HCT116 (cell line): ENCODE results near the gene RSAD2. TPM values are rescaled to one million over a fixed set of nuclear protein-coding genes. Genes with fewer than 3 reads are reported as not detected.
"Not testable (repeated sequence)": the region's sequence is repeated elsewhere in the genome, so short reads cannot be mapped to it uniquely, and the experiment has no call there.

Experiments used
- ATAC-seq: fragments of 200-7000 bp; cut with Tn5 transposase; 2 replicates; pipeline ENCODE4 v1.9.1; 2020; ENCODE audit warnings: mild to moderate bottlenecking, moderate library complexity
- BruUV-seq: library from RNA; stranded (reverse); fragments of 400-500 nt; replicated peaks from 2 replicates; lab custom pipeline; 2021; lab: Mats Ljungman, UMichigan
- CTCF ChIA-PET: fragments of 300-600 bp; sonication (Branson Sonifier 250); formaldehyde crosslinking; loops from one replicate; lab custom pipeline; 2021; ENCODE audit warnings: antibody characterized with exemption; lab: Charles Lee
- POLR2A ChIA-PET: fragments of 300-600, 350-600 bp; sonication (Branson Sonifier 250); formaldehyde crosslinking; loops from one replicate; lab custom pipeline; 2021; ENCODE audit warnings: antibody characterized with exemption; lab: Charles Lee
- RAD21 ChIA-PET, 2 experiments: fragments of 300-600 bp; sonication (Branson Sonifier 250); formaldehyde crosslinking; loops; one replicate each; lab custom pipeline; 2023; ENCODE audit warnings: low total read pairs in 2 of 2; ENCODE audit not compliant: uncharacterized antibody in 2 of 2, unreplicated experiment in 2 of 2, low non-redundant PET in 1 of 2; lab: Charles Lee
- DNase-seq: peaks from one replicate; pipeline ENCODE4 v3.0.0-alpha.2; 2010; ENCODE audit warnings: low read depth, low spot score
- H2AFZ ChIP-seq: fragments of 200-600 bp; shearing (Covaris generic), sonication (generic); 2 replicates; pipeline ENCODE4 v1.6.1; 2017; ENCODE audit warnings: low read depth, mixed run types, mixed read lengths, antibody characterized with exemption, low read length; ENCODE audit not compliant: poor library complexity, severe bottlenecking
- H3K27ac ChIP-seq: 2 replicates; pipeline ENCODE4 v1.5.1; 2012; ENCODE audit warnings: low read depth, low read length
- H3K27me3 ChIP-seq: fragments of 200-600 bp; sonication (generic); 2 replicates; pipeline ENCODE4 v1.6.1; 2016; ENCODE audit warnings: mixed run types, low read length, mixed read lengths; ENCODE audit not compliant: insufficient read depth
- H3K36me3 ChIP-seq, 2 experiments: fragments of 200-500 bp in 1 of 2; fragments of 200-600 bp in 1 of 2; sonication (Bioruptor generic) in 1 of 2; sonication (generic) in 1 of 2; 2 replicates each; pipeline versions ENCODE4 v1.5.1 to v1.6.1; 2014 to 2016; ENCODE audit warnings: low read length in 2 of 2, inconsistent platforms in 1 of 2, mixed read lengths in 1 of 2, mixed run types in 1 of 2; ENCODE audit not compliant: insufficient read depth in 2 of 2, control insufficient read depth in 1 of 2
- H3K4me1 ChIP-seq, 2 experiments: fragments of 200-600 bp in 1 of 2; sonication (generic) in 1 of 2; 2 replicates each; pipeline versions ENCODE4 v1.5.1 to v1.6.1; 2012 to 2017; ENCODE audit warnings: low read length in 2 of 2, inconsistent platforms in 1 of 2, mild to moderate bottlenecking in 1 of 2, mixed read lengths in 1 of 2, mixed run types in 1 of 2, moderate library complexity in 1 of 2; ENCODE audit not compliant: insufficient read depth in 2 of 2, control insufficient read depth in 1 of 2
- H3K4me2 ChIP-seq: fragments of 200-600 bp; sonication (generic); 2 replicates; pipeline ENCODE4 v1.6.1; 2017; ENCODE audit warnings: mixed run types, low read length, mixed read lengths
- H3K4me3 ChIP-seq, 2 experiments: fragments of 200-600 bp in 1 of 2; sonication (generic) in 1 of 2; replicated peaks in 1 of 2; 2 replicates each; pipeline ENCODE4 v1.5.1; 2011 to 2016; ENCODE audit warnings: low read length in 2 of 2, control low read depth in 1 of 2, low read depth in 1 of 2, mild to moderate bottlenecking in 1 of 2, mixed read lengths in 1 of 2, mixed run types in 1 of 2
- H3K79me2 ChIP-seq: fragments of 200-600 bp; sonication (generic); 2 replicates; pipeline ENCODE4 v1.6.1; 2017; ENCODE audit warnings: mild to moderate bottlenecking, mixed run types, low read length, moderate library complexity, mixed read lengths; ENCODE audit not compliant: insufficient read depth
- H3K9ac ChIP-seq: fragments of 200-600 bp; sonication (generic); 2 replicates; pipeline ENCODE4 v1.6.1; 2016; ENCODE audit warnings: low read length, mixed read lengths
- H3K9me2 ChIP-seq: fragments of 200-600 bp; sonication (generic), shearing (Covaris generic); 2 replicates; pipeline ENCODE4 v1.6.1; 2017; ENCODE audit warnings: mixed run types, mild to moderate bottlenecking, moderate library complexity; ENCODE audit not compliant: insufficient read depth
- H3K9me3 ChIP-seq, 2 experiments: fragments of 200-500 bp in 1 of 2; fragments of 200-600 bp in 1 of 2; sonication (Bioruptor generic) in 1 of 2; sonication (generic) in 1 of 2; 2 replicates each; pipeline ENCODE4 v1.6.1; 2014 to 2017; ENCODE audit warnings: low read length in 2 of 2, mixed read lengths in 2 of 2, inconsistent platforms in 1 of 2, low read depth in 1 of 2, mild to moderate bottlenecking in 1 of 2, mixed run types in 1 of 2, moderate library complexity in 1 of 2; ENCODE audit not compliant: control insufficient read depth in 1 of 2, insufficient read depth in 1 of 2
- H4K20me1 ChIP-seq: fragments of 200-600 bp; sonication (generic), shearing (Covaris generic); 2 replicates; pipeline ENCODE4 v1.6.1; 2017; ENCODE audit warnings: mixed run types, mild to moderate bottlenecking, moderate library complexity; ENCODE audit not compliant: insufficient read depth
- CBX3 ChIP-seq: IDR thresholded peaks from 2 replicates; pipeline ENCODE4 v1.6.1; 2012; ENCODE audit warnings: low read depth
- ELF1 ChIP-seq: IDR thresholded peaks from 2 replicates; pipeline ENCODE4 v1.6.1; 2012; ENCODE audit warnings: low read depth, borderline replicate concordance
- FOSL1 ChIP-seq: IDR thresholded peaks from 2 replicates; pipeline ENCODE4 v1.6.1; 2012; ENCODE audit warnings: low read depth
- RAD21 ChIP-seq: IDR thresholded peaks from 2 replicates; pipeline ENCODE4 v1.6.1; 2012; ENCODE audit warnings: low read depth, mild to moderate bottlenecking
- SIN3A ChIP-seq: IDR thresholded peaks from 2 replicates; pipeline ENCODE4 v1.6.1; 2012; ENCODE audit warnings: low read depth
- ZFX ChIP-seq: fragments of 450-650 bp; IDR thresholded peaks from 2 replicates; pipeline ENCODE4 v1.6.1; 2017
- intact Hi-C: fragments of 100-400 bp; cut with micrococcal nuclease; formaldehyde crosslinking; loops from 2 replicates; pipeline ENCODE4 v1.10.0; 2022
- total RNA-seq: library from RNA; stranded (reverse); gene quantifications from one replicate; pipeline ENCODE4 v1.2.1, GENCODE V29; 2021; ENCODE audit not compliant: unreplicated experiment
- TF ChIP-seq, protein P1 (sequence below), 3 experiments: fragments of 200-600 bp in 1 of 3; sonication (generic) in 1 of 3; IDR thresholded peaks in 2 of 3; conservative IDR thresholded peaks in 1 of 3; 2 replicates each; pipeline ENCODE4 v1.5.1; 2012 to 2017; ENCODE audit warnings: low read depth in 2 of 3, low read length in 2 of 3, antibody characterized with exemption in 1 of 3, borderline replicate concordance in 1 of 3, control low read depth in 1 of 3, mild to moderate bottlenecking in 1 of 3, mixed read lengths in 1 of 3, mixed run types in 1 of 3, moderate library complexity in 1 of 3; ENCODE audit not compliant: insufficient read depth in 1 of 3

Gene RSAD2
- total RNA-seq, 1 experiment from 2014 or later, result not detected

DNA sequence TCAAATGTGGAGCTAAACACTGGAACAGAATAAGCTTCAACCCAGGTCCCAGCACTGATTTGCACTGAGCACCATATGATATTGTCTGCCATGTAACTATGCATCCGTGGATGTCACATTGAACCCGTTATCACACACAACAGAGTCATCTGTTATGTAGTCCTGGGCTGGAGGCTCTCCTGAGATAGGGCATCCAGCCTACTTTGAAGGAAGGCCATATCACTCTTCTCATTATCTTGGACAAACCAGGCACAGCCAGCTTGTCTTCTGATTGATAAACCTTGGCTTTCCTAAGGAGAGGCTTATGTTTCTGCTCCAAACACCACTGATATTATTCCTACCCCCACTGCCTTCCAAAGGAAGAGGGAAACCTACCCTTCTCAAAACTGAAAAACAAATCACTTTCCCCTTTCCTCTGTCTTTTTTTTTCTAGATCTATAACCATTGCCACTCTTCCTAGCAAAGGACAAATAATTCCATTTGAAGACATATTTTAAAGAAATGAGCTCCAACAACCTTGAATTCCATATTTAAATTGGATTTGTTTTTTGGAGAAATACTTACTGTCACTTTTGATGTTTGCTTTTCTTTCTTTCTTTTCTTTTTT is 16.4 kb downstream of the RSAD2 start:
- RAD21 ChIA-PET, result no interaction called here

DNA sequence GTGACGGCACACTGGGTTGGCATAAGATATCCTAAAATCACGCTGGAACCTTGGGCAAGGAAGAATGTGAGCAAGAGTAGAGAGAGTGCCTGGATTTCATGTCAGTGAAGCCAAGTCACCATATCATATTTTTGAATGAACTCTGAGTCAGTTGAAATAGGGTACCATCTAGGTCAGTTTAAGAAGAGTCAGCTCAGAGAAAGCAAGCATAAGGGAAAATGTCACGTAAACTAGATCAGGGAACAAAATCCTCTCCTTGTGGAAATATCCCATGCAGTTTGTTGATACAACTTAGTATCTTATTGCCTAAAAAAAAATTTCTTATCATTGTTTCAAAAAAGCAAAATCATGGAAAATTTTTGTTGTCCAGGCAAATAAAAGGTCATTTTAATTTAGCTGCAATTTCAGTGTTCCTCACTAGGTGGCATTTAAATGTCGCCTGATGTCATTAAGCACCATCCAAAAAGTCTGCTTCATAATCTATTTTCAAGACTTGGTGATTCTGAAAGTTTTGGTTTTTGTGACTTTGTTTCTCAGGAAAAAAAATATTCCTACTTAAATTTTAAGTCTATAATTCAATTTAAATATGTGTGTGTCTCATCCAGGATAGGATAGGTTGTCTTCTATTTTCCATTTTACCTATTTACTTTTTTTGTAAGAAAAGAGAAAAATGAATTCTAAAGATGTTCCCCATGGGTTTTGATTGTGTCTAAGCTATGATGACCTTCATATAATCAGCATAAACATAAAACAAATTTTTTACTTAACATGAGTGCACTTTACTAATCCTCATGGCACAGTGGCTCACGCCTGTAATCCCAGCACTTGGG is 19.6 kb downstream of the RSAD2 start:
- 0 out of 2 replicates have a peak, but pooled peaks have one; percentile 53 for ATAC-seq
- Histone ChIP-seq H2AFZ (peak overlapping the region; percentile 38), H3K27ac (no peak overlapping the region), H3K4me3 (no peak overlapping the region), H3K4me2 (no peak overlapping the region), H3K36me3 (no peaks in the 10 kb centered on the region), H4K20me1 (no peaks in the 10 kb centered on the region), H3K27me3 (peaks cover 5% of the 10 kb centered on the region; the same call in 1 of the 2 replicates), H3K9me2 (no peaks in the 10 kb centered on the region), H3K79me2 (no peaks in the 10 kb centered on the region), H3K9me3 (no peaks in the 10 kb centered on the region), H3K9ac (no peak overlapping the region), H3K4me1 (no peaks in the 10 kb centered on the region)
- no TSS peak for BruUV-seq
- intact Hi-C loops, result loop anchor here (1.0 kb wide), 2 partner anchors 147 to 187 kb away; no protein-coding TSS in a partner anchor
- peak; percentile 81 for TF ChIP-seq RAD21
- TF ChIP-seq, protein P1, sequence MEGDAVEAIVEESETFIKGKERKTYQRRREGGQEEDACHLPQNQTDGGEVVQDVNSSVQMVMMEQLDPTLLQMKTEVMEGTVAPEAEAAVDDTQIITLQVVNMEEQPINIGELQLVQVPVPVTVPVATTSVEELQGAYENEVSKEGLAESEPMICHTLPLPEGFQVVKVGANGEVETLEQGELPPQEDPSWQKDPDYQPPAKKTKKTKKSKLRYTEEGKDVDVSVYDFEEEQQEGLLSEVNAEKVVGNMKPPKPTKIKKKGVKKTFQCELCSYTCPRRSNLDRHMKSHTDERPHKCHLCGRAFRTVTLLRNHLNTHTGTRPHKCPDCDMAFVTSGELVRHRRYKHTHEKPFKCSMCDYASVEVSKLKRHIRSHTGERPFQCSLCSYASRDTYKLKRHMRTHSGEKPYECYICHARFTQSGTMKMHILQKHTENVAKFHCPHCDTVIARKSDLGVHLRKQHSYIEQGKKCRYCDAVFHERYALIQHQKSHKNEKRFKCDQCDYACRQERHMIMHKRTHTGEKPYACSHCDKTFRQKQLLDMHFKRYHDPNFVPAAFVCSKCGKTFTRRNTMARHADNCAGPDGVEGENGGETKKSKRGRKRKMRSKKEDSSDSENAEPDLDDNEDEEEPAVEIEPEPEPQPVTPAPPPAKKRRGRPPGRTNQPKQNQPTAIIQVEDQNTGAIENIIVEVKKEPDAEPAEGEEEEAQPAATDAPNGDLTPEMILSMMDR (IDR thresholded peaks at IDR 0.05 in 2 of 3, conservative IDR thresholded peaks at IDR 0.05 in 1 of 3; ENCODE audit: borderline replicate concordance in 1 of 3, insufficient read depth in 1 of 3, low read depth in 2 of 3, low read length in 2 of 3), result peak; percentile 47 to 80 (median 59); a peak in 5 of 6 replicates
- no peak for TF ChIP-seq CBX3
- TF ChIP-seq ELF1, result no peak
- POLR2A ChIA-PET, result no interaction called here
- RAD21 ChIA-PET, result interaction anchor here in 1 of 2 experiments (0.6 kb wide), 2 partner anchors 132 to 186 kb away, joined by 3 read pairs; no protein-coding TSS in a partner anchor
- DNase-seq, result peak; percentile 26
- CTCF ChIA-PET, result interaction anchor here (0.7 to 3.0 kb wide), 11 partner anchors 9 to 186 kb away, joined by 3 to 22 read pairs (median 4); partner anchors contain the start of genes CMPK2 and RSAD2

More for the DNA sequence above, 16.4 kb downstream of the RSAD2 start:
- Histone ChIP-seq H3K4me3 (no peak overlapping the region), H3K4me2 (no peak overlapping the region), H3K36me3 (no peaks in the 10 kb centered on the region), H3K9me2 (no peaks in the 10 kb centered on the region), H2AFZ (no peak overlapping the region), H3K79me2 (no peaks in the 10 kb centered on the region), H3K9ac (no peak overlapping the region), H3K4me1 (no peaks in the 10 kb centered on the region)
- ChIA-PET POLR2A (no interaction called here), CTCF (interaction anchor here (1.1 kb wide), 1 partner anchor 23 kb away, joined by 3 read pairs; no protein-coding TSS in a partner anchor)
- no peak for ATAC-seq
- no TSS peak for BruUV-seq
- DNase-seq, result no peak
- TF ChIP-seq ZFX (no peak), SIN3A (no peak), FOSL1 (no peak)
- TF ChIP-seq, all 23 proteins: peak for 0
- H3K9me3 ChIP-seq, result no peaks in the 10 kb centered on the region
- no peak overlapping the region for H3K27ac ChIP-seq
- intact Hi-C loops, result no loop called here
- H3K27me3 ChIP-seq, result peaks cover 5% of the 10 kb centered on the region
- no peaks in the 10 kb centered on the region for H4K20me1 ChIP-seq

DNA sequence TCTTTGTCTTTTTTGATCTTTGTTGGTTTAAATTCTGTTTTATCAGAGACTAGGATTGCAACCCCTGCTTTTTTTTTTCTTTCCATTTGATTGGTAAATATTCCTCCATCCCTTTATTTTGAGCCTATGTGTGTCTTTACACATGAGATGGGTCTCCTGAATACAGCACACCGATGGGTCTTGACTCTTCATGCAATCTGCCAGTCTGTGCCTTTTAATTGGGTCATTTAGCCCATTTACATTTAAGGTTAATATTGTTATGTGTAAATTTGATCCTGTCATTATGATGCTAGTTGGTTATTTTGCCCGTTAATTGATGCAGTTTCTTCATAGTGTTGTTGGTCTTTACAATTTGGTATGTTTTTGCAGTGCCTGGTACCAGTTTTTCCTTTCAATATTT is 25.0 kb downstream of the RSAD2 start:
- H3K4me1 ChIP-seq, H3K9me3 ChIP-seq, H3K9ac ChIP-seq, POLR2A ChIA-PET, H4K20me1 ChIP-seq, H2AFZ ChIP-seq, CTCF ChIA-PET, H3K4me2 ChIP-seq, H3K27ac ChIP-seq, H3K9me2 ChIP-seq, intact Hi-C loops, RAD21 ChIA-PET, H3K4me3 ChIP-seq, ATAC-seq, H3K36me3 ChIP-seq, BruUV-seq, H3K27me3 ChIP-seq, DNase-seq, H3K79me2 ChIP-seq: not testable (repeated sequence)
